Thoracic aorta (tissue), 2 donors: ENCODE measurements around the gene BEAN1. TPM values are rescaled to one million over a fixed set of nuclear protein-coding genes. Genes with fewer than 3 reads are reported as not detected.

ENCODE experiments used
- ATAC-seq: fragments of 150-250 bp; one replicate; pipeline ENCODE4 v1.8.0; 2017; ENCODE audit warnings: low read depth; ENCODE audit not compliant: insufficient number of reproducible peaks, low FRiP score
- DNase-seq: peaks from one replicate; pipeline ENCODE4 v3.0.0-alpha.2; 2020; ENCODE audit warnings: low spot score
- H3K27ac ChIP-seq, 2 donors: fragments of 200-600 bp; sonication (generic); 1 replicate in 1 of 2; 2 replicates in 1 of 2; pipeline ENCODE4 v1.5.1; 2016; ENCODE audit warnings: mild to moderate bottlenecking in 2 of 2, moderate library complexity in 2 of 2
- H3K27me3 ChIP-seq: fragments of 200-600 bp; sonication (generic); replicated peaks from 2 replicates; pipeline ENCODE4 v1.6.0; 2016; ENCODE audit warnings: mild to moderate bottlenecking; ENCODE audit not compliant: insufficient read depth
- H3K36me3 ChIP-seq: fragments of 200-600 bp; sonication (generic); one replicate; pipeline ENCODE4 v1.5.1; 2016
- H3K4me1 ChIP-seq, 2 donors: fragments of 200-600 bp; sonication (generic); 1 replicate in 1 of 2; 2 replicates in 1 of 2; pipeline versions ENCODE4 v1.5.1 to v1.6.0; 2016; ENCODE audit warnings: low read depth in 2 of 2, mild to moderate bottlenecking in 1 of 2; ENCODE audit not compliant: control insufficient read depth in 1 of 2
- H3K4me3 ChIP-seq: fragments of 200-600 bp; sonication (generic); 2 replicates; pipeline ENCODE4 v1.5.1; 2016; ENCODE audit warnings: mild to moderate bottlenecking
- H3K9me3 ChIP-seq: fragments of 200-600 bp; sonication (generic); 2 replicates; pipeline ENCODE4 v1.5.1; 2016
- CTCF ChIP-seq: fragments of 200-600 bp; sonication (generic); IDR thresholded peaks from one replicate; pipeline ENCODE4 v1.5.1; 2019; ENCODE audit warnings: antibody characterized with exemption
- total RNA-seq, 2 donors: library from RNA; depleted of rRNA; stranded (reverse); fragments of >200 nt; gene quantifications; one replicate each; pipeline versions ENCODE4 v1.1.0 to v1.2.3, GENCODE V29; 2016

Gene BEAN1
- total RNA-seq, 2 donors from 2014 or later: 0.28 TPM; not detected in 1

- DNase-seq: no peak
- H3K27me3 ChIP-seq: no peaks in the 10 kb centered on the region
- H3K9me3 ChIP-seq: no peaks in the 10 kb centered on the region
- H3K36me3 ChIP-seq: no peaks in the 10 kb centered on the region
- H3K4me1 ChIP-seq: no peaks in the 10 kb centered on the region
- ATAC-seq: no peak
- H3K4me3 ChIP-seq: no peak overlapping the region
- H3K27ac ChIP-seq: no peak overlapping the region
- no peak for TF ChIP-seq CTCF
Observed at GRCh38 chr16:66434619-66435430, 7.7 kb downstream of the BEAN1 start.

DNA sequence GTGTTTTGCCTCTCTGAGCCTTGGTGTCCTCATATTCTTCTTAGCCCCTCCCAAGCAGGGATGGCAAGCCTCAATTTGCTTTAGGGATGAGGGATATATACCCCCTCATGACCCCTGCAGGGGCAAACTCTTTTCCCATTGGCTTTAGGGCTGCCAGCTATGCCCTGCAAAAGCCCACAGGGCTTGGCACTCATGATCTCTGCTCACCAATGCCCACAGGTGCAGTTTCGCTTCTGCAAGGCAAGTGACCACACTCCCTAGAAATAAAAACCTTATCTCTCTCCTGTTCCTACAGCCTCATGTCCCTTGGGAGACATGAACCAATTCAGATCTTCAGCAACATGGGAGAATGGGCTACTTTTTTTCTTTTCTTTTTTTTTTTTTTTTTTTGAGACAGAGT lies 8.8 kb downstream of the BEAN1 start:
- Histone ChIP-seq H3K36me3 (no peaks in the 10 kb centered on the region), H3K27me3 (no peaks in the 10 kb centered on the region), H3K4me3 (no peak overlapping the region), H3K9me3 (no peaks in the 10 kb centered on the region), H3K4me1 (no peaks in the 10 kb centered on the region), H3K27ac (no peak overlapping the region)
- ATAC-seq: no peak
- no peak for TF ChIP-seq CTCF
- no peak for DNase-seq

GRCh38 chr16:66437391-66437945 lies 10.4 kb downstream of the BEAN1 start:
- no peak overlapping the region for H3K27ac ChIP-seq
- H3K4me3 ChIP-seq: no peak overlapping the region
- DNase-seq (no peak), ATAC-seq (no peak)
- H3K36me3 ChIP-seq: no peaks in the 10 kb centered on the region
- H3K4me1 ChIP-seq: no peaks in the 10 kb centered on the region
- H3K9me3 ChIP-seq: no peaks in the 10 kb centered on the region
- TF ChIP-seq CTCF: no peak
- no peaks in the 10 kb centered on the region for H3K27me3 ChIP-seq

- H3K27me3 ChIP-seq: no peaks in the 10 kb centered on the region
- ATAC-seq (no peak), DNase-seq (no peak)
- H3K27ac ChIP-seq: no peak overlapping the region
- H3K9me3 ChIP-seq: no peaks in the 10 kb centered on the region
- H3K4me1 ChIP-seq: no peaks in the 10 kb centered on the region
- H3K4me3 ChIP-seq: no peak overlapping the region
- H3K36me3 ChIP-seq: no peaks in the 10 kb centered on the region
- TF ChIP-seq CTCF: no peak
Observed at GRCh38 chr16:66438536-66438935, 11.4 kb downstream of the BEAN1 start.

GRCh38 chr16:66439051-66439730 lies 12.1 kb downstream of the BEAN1 start:
- no peak overlapping the region for H3K27ac ChIP-seq
- DNase-seq: no peak
- no peak for ATAC-seq
- H3K4me1 ChIP-seq: no peaks in the 10 kb centered on the region
- no peaks in the 10 kb centered on the region for H3K9me3 ChIP-seq
- H3K4me3 ChIP-seq: no peak overlapping the region
- H3K27me3 ChIP-seq: no peaks in the 10 kb centered on the region
- no peaks in the 10 kb centered on the region for H3K36me3 ChIP-seq
- TF ChIP-seq CTCF: no peak
